ENCODE measurements around the gene DISP2.

The DISP2 gene

DNA sequence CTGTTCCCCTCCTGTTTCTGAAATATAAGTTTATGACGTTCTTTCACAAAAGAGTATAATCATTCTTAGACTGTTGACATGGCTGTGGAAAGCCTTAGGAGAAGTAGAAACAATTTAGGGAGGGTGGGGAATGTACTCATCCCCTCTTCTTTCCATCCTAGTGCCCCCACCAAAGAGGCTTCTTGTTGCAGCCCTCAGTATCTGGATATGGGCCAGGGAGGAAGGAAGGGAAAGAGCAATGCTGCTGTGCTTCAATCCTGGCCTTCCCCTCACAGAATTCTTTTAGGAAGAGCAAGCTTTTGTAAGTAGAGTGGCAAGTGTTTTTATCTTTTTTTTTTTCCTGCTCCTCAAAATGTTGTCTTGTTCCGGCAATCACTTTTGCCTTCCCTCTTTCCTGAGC, 32.8 kb upstream of the DISP2 start:
- H3K36me3 Mint-ChIP-seq (ENCODE audit: low read depth) = peaks cover 5% of the 10 kb centered on the region
- peak overlapping the region in 2 of 3 experiments; percentile 45 to 58 for H3K27ac Mint-ChIP-seq
- peaks cover 26% of the 10 kb centered on the region for H3K27me3 Mint-ChIP-seq (ENCODE audit: low read depth)
- TF ChIP-seq, protein P1, sequence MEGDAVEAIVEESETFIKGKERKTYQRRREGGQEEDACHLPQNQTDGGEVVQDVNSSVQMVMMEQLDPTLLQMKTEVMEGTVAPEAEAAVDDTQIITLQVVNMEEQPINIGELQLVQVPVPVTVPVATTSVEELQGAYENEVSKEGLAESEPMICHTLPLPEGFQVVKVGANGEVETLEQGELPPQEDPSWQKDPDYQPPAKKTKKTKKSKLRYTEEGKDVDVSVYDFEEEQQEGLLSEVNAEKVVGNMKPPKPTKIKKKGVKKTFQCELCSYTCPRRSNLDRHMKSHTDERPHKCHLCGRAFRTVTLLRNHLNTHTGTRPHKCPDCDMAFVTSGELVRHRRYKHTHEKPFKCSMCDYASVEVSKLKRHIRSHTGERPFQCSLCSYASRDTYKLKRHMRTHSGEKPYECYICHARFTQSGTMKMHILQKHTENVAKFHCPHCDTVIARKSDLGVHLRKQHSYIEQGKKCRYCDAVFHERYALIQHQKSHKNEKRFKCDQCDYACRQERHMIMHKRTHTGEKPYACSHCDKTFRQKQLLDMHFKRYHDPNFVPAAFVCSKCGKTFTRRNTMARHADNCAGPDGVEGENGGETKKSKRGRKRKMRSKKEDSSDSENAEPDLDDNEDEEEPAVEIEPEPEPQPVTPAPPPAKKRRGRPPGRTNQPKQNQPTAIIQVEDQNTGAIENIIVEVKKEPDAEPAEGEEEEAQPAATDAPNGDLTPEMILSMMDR (IDR thresholded peaks at IDR 0.05; ENCODE audit: unreplicated experiment in 3 of 3) = no peak
- H3K9me3 Mint-ChIP-seq = no peaks in the 10 kb centered on the region
- peak overlapping the region; percentile 81 to 90 (median 89) for H3K4me3 Mint-ChIP-seq
- peaks cover 71% of the 10 kb centered on the region for H3K4me1 Mint-ChIP-seq

DNA sequence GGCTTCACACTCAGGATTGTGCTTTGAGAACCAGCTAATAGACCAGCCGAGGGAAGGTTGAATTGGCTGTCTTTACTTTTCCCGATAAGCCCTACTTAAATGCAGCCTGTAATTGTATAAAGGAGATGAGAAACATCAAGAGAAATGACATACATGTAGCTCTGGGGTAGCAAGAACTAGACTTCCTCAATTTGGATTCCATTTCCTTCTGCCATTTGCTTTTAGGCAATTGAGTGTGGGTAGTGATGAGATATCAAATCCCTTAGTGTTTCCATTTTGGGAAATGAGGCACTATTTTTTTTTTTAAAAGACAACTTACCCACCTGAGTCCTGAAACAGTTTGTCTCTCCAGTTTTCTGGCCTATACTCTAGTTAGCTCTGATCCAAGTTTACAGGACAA, 32.3 kb upstream of the DISP2 start:
- TF ChIP-seq, protein P1 (IDR thresholded peaks at IDR 0.05; ENCODE audit: unreplicated experiment in 3 of 3) = no peak
- H3K4me1 Mint-ChIP-seq = peaks cover 76% of the 10 kb centered on the region
- no peaks in the 10 kb centered on the region for H3K9me3 Mint-ChIP-seq
- H3K4me3 Mint-ChIP-seq = peak overlapping the region; percentile 81 to 90 (median 89)
- no peak overlapping the region for H3K27ac Mint-ChIP-seq
- peaks cover 24% of the 10 kb centered on the region for H3K27me3 Mint-ChIP-seq (ENCODE audit: low read depth)
- H3K36me3 Mint-ChIP-seq (ENCODE audit: low read depth) = peaks cover 5% of the 10 kb centered on the region

DNA sequence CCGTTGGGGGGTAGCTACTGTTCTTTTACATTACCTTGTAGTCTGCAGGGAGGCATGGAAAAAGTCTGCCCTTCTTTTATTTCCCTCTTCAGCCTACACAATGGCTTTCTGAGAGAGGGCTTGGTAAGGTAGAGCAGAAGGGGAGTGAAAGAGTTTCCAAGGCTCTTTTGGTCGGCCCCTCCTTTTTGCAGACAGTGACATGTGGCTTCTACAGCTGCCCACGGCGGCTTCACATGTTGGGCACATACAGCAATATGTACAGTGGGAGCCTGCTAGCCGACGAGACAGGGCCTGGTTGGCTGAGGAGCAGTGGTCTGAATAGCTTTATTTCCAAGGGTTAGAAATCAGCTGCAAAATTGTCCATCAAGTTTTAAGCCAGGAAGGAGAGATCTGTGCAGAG, 30.6 kb upstream of the DISP2 start:
- no peaks in the 10 kb centered on the region for H3K9me3 Mint-ChIP-seq
- H3K27ac Mint-ChIP-seq = peak overlapping the region; percentile 0 to 15 (median 6)
- H3K4me1 Mint-ChIP-seq = peaks cover 68% of the 10 kb centered on the region
- peak overlapping the region in 2 of 3 experiments; percentile 4 to 38 for H3K4me3 Mint-ChIP-seq
- TF ChIP-seq, protein P1 (IDR thresholded peaks at IDR 0.05; ENCODE audit: unreplicated experiment in 3 of 3) = no peak
- H3K36me3 Mint-ChIP-seq (ENCODE audit: low read depth) = peaks cover 5% of the 10 kb centered on the region
- H3K27me3 Mint-ChIP-seq (ENCODE audit: low read depth) = peaks cover 19% of the 10 kb centered on the region

DNA sequence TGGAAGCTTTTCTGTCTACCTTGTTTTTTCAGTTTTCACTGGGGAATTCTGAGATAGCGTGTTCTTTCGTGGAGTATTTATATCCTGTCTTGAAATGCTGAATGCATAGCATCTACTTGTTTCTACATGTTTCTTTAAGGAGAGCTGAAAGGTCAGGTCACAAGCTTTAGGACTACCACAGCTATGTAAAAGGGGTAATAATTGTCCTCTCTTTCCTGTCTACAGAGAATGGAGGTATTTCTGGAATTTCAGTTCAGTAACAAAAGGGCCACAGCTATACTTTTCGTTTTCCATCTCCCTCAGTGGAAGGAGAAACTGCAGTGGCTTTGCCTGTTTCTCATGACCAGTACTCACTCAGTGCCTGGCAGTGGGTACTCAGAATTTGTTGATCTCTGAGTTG, 29.8 kb upstream of the DISP2 start:
- Mint-ChIP-seq H3K27me3 (ENCODE audit: low read depth) (peaks cover 19% of the 10 kb centered on the region), H3K9me3 (no peaks in the 10 kb centered on the region), H3K4me1 (peaks cover 63% of the 10 kb centered on the region), H3K4me3 (peak overlapping the region; percentile 2 to 59 (median 18)), H3K27ac (peak overlapping the region; percentile 0 to 33 (median 6)), H3K36me3 (ENCODE audit: low read depth) (peaks cover 5% of the 10 kb centered on the region)
- TF ChIP-seq, protein P1 (IDR thresholded peaks at IDR 0.05; ENCODE audit: unreplicated experiment in 3 of 3) = no peak

DNA sequence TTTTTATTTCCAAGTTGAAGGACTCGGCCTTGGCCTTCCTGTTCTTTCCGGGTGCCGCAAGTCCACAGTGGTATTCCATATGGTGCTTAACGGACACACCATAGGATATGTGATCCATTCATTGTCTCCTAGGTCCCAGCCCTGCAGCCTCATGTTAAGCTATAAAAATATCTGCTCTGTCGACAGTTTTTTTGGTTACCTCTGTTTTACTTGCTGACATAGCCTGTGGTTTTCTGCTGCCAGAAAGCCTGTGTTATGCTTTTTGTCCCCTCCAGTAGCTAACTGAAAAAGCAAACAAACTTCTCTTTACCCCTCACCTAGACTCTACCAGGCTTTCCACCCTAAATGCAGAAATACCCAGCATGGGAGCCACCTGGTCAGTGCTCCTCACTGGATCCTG, 29.3 kb upstream of the DISP2 start:
- Mint-ChIP-seq H3K36me3 (ENCODE audit: low read depth) (peaks cover 5% of the 10 kb centered on the region), H3K9me3 (no peaks in the 10 kb centered on the region), H3K27me3 (ENCODE audit: low read depth) (peaks cover 18% of the 10 kb centered on the region), H3K4me3 (peak overlapping the region in 2 of 3 experiments; percentile 4 to 59), H3K27ac (peak overlapping the region; percentile 28 to 78 (median 33)), H3K4me1 (peaks cover 64% of the 10 kb centered on the region)
- TF ChIP-seq, protein P1 (IDR thresholded peaks at IDR 0.05; ENCODE audit: unreplicated experiment in 3 of 3) = no peak

DNA sequence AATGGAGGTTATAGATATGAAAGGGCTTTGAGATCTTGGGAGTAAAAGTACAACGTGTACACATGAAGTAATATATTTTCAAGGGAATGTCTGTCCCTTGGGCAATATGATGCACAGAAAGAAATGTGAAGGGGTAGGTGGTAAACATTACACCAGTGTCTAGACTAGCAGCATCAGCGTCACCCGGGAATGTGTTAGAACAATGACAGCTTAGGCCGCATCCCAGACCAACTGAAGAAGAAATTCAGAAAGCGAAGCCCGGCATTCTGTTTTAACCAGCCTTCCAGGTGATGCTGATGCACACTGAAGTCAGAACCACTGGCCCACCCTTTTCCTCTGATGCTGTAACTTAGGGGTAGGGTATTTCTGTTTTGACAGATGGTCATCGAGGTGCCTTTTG, 28.2 kb upstream of the DISP2 start:
- Mint-ChIP-seq H3K36me3 (ENCODE audit: low read depth) (peaks cover 5% of the 10 kb centered on the region), H3K27ac (peak overlapping the region in 1 of 3 experiments; percentile 47), H3K9me3 (no peaks in the 10 kb centered on the region), H3K27me3 (ENCODE audit: low read depth) (peaks cover 18% of the 10 kb centered on the region), H3K4me3 (no peak overlapping the region), H3K4me1 (peaks cover 71% of the 10 kb centered on the region)
- TF ChIP-seq, protein P1 (IDR thresholded peaks at IDR 0.05; ENCODE audit: unreplicated experiment in 3 of 3) = no peak
